Epithelial cell of prostate (primary cell): ENCODE results near the gene FCER2.

Experiments
- DNase-seq: peaks from one replicate; pipeline ENCODE4 v3.0.0-alpha.2; 2011; ENCODE audit warnings: low read depth, low spot score
- H3K27ac ChIP-seq: fragments of 450-650 bp; 2 replicates; pipeline ENCODE4 v1.5.1; 2017; ENCODE audit warnings: mild to moderate bottlenecking

FCER2 gene

GRCh38 chr19:7704280-7705060 lies 2.5 kb upstream of the FCER2 start:
- no peak overlapping the region for H3K27ac ChIP-seq
- DNase-seq: no peak

DNA sequence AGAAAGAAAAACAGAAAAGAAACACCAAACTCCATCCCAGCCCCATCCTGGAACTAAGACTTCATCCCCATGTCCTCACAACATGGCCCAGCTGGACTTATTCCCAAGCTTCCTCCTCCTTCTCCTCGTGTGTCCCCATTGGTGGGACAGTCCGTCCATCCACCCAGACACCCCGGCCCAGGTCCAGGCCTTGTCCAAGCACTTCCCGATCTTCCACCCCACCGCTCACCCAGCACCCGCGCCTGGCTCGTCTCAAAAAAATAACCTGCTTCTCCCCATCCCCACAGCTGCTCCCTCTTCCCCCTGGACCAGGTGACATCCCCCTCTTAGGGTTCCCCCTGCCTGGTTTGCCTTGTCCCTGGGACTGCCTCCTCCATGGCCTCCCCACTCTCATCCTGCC lies 1.4 kb upstream of the FCER2 start:
- H3K27ac ChIP-seq: no peak overlapping the region
- no peak for DNase-seq

DNA sequence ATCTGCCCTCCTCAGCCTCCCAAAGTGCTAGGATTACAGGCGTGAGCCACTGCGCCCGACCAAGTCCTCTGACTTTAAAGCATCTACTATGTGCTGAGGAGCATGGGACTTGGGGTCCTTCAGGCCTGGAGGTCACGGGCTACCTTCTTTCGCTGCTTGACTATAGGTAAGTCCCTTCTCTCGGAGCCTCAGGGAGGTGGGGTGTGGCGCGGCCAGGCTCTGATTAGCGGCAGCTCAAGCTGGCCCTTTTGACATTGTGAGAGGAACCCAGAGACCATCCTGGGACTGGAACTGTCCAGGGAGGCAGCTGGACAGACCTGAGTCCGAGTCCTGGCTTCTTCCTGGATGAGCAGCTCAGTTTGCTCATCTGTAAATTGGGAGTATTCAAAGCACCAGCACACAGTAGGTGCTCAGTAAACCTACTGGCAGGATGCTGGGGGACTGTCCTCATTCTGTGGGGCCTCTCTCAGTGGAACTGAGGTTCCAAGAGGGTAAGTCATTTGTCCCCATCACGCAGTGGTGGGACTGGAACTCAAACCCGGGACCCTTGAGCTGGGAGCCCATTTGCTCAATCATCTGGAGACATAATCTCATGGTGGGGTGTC lies 780 bp downstream of the FCER2 start:
- DNase-seq: no peak
- no peak overlapping the region for H3K27ac ChIP-seq

DNA sequence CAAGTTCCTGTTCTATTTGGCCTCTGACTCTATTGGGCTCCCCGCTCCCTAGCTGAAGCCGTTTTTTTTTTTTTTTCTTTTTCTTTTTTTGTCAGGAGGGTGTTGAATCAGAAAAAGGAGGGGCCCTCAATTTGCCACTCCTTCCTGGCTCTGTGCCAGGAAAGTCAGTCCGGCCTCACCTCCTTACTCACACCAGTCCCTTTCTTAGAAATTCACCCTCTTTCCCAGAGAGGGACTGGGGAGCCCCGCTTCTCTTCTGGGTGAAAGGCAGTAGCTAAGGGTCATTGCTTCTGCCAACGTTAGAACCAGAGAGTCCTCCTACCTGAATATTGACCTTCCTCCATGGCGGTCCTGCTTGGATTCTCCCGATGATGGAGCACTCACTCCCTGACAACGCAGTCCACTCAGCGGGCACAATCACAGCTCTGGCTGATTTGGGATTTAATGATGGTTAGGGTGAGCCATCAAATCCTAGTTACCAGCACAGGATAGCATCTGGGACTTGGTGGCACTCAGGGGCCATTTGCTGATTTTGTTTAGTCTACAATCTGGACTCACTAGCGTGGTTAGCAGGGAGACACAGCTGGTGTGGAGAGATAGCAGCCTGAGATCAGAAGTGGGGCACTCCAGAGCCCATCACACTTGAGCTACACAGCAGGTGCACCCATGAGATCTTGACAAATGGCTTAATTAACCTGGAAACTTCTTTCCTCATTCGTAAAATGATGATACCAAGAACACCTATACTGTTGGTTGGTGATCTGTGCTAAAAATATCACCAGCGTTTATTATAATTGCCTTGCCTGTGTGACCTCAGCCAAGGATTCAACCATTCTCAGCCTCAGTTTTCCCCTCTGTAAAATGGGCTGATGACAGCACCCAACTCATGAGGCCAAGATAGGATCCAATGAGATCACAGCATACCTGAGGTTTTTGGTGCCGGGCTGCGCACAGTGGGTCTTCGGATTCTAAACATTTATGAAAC lies 2.2 kb downstream of the FCER2 start:
- no peak for DNase-seq

GRCh38 chr19:7699003-7699402 lies 2.9 kb downstream of the FCER2 start:
- H3K27ac ChIP-seq: no peak overlapping the region
- no peak for DNase-seq

More for the DNA sequence above, 2.2 kb downstream of the FCER2 start:
- H3K27ac ChIP-seq: no peak overlapping the region

DNA sequence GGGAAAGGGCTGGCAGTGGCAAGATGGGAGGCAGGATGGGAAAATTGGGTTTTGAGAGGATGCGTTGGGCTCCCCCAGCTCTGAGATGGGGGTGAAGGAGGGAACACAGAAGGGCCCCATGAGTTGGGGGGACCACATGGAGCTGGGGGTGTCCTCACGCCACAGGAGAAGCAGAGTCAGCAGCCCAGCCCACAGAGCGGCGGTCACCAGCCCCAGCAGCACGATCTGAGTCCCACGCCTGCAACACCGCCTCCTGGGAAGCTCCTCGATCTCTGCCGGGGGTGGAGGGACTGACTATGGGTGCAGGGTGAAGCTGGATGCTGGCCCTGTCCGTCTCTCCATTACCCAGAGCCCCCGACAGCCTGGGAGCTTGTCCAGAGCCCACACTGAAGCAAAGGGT lies 3.3 kb downstream of the FCER2 start:
- H3K27ac ChIP-seq: no peak overlapping the region
- no peak for DNase-seq

- no peak for DNase-seq
- no peak overlapping the region for H3K27ac ChIP-seq
These were observed 4.1 kb downstream of the FCER2 start for GRCh38 chr19:7697721-7698287.

DNA sequence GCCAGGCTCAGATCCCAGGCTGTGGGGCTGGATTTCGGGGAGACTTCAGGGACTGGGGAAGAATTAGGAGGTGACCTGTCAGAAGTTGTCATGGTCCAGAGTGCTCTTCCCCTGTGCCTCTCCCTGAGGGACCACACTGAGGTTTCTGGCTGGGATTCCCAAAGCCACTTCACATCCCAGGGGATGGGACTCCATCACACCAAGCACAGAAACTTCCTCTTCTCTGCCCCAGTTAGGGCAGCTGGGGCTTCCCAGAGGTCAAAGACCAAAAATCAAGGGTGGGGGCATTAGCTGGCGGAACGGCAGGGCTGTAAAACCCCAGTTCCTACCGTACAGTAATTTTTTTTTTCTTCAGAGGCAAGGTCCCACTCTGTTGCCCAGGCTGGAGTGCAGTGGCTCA lies 7.4 kb downstream of the FCER2 start:
- DNase-seq: no peak

DNA sequence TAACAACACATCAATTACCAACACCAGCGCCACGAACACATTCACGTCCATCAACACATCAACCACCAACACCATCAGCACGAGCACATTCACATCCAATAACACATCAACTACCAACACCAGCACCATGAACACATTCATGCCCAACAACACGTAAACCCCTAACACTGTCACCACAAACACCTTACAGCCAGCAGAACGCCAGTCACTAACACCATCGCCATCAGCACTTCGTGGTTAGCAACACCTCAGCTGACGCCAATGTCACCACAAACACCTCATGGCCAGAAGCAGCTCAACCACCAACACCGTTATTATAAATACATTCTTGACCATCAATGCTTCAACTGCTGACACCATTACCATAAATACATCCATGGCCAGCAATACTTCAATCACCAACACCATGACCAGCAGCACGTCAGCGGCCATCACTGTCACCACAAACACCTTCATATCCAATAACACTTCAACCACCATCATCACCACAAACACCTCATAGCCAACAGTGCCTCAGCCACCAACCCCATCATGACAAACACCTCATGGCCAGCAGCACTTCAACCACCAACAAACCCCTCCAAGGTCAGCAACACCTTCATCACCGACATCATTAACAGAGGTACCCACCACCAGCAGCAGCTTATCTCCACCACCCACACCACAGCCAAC lies 9.4 kb downstream of the FCER2 start:
- DNase-seq: no peak
- no peak overlapping the region for H3K27ac ChIP-seq

More for the DNA sequence above, 7.4 kb downstream of the FCER2 start:
- H3K27ac ChIP-seq: no peak overlapping the region

DNA sequence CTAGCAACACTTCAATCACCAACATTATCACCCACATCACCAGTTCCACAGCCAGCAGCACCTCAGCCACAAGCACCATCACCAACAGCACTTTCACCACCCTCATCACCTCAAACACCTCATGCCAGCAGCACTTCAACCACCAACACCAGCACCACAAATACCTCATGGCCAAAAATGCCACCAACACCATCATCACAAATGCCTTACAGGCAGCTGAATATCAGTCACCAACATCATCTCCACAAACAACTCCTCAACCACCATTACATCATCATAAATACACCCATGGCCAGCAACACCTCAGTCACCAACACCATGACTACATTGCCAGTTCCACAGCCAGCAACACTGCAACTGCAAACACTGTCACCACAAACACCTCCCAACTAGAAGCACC lies 10.4 kb downstream of the FCER2 start:
- DNase-seq: no peak
- H3K27ac ChIP-seq: no peak overlapping the region

GRCh38 chr19:7690779-7691258 lies 11.1 kb downstream of the FCER2 start:
- H3K27ac ChIP-seq: no peak overlapping the region
- DNase-seq: no peak

GRCh38 chr19:7689165-7689564 lies 12.8 kb downstream of the FCER2 start:
- H3K27ac ChIP-seq: no peak overlapping the region
- DNase-seq: no peak

DNA sequence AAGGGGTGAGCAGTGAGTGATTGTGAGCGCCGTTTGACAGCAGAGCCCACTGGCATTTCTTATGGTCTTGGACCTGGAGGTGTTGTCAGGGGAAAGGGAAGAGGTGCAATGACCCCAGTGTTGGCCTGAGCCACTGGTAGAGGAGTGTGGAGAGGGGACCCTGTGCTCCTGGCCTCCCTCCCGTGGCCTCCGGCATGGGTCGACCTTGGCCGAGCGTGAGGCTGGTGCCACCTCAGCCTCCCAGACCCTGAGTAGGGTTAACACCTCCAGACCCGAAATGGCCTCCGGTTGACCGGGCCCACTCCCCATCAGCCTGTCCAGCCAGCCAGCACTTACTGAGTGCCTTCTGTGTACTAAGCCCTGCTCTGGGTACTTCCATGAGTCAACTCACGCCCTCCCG lies 14.8 kb downstream of the FCER2 start:
- H3K27ac ChIP-seq: no peak overlapping the region
- no peak for DNase-seq

- H3K27ac ChIP-seq: no peak overlapping the region
- no peak for DNase-seq
These were observed 16.1 kb downstream of the FCER2 start for GRCh38 chr19:7685546-7686445.

- DNase-seq: no peak
- H3K27ac ChIP-seq: no peak overlapping the region
These were observed 19.6 kb downstream of the FCER2 start for GRCh38 chr19:7682175-7682855.

DNA sequence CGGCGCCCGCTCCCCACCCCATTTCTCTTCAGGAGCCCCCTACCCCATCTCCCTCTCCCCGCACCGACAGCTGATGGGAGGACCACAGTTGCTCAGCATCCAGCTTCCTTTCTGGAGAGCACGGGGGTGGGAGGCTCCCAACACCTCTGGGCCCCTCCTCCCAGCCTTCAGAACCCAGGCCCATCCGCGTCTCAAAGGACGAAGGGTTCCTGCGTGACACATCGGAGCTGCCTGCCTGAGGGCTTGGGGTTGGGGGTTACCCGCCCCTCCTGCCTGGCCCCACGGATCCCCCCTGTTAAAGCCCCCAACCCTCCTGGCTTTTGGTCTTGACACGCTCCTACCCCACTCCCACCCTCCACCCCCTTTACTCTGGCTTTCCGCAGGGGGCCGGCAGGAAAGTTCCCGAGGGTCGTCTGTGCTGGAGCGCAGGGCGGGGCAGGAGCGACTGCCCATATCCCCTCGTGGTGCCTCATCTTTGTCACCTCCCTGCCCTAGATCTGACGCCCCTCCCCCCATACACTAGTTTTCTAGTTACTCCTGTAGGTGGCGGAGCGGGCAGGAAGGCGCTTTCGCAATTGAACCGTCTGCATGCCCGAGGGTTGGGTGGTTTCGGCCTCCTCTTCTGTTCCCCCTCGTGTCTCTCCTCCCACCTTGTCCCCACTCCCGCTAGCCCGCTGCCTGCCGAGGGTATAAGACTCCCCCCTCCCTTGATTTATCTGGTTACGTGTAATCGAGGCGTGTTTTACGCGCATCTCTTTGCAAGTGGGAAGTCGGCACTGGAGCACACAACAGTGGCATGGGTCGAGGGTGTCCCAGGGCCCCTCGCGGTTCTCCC lies 20.4 kb downstream of the FCER2 start:
- DNase-seq: peak; percentile 26

DNA sequence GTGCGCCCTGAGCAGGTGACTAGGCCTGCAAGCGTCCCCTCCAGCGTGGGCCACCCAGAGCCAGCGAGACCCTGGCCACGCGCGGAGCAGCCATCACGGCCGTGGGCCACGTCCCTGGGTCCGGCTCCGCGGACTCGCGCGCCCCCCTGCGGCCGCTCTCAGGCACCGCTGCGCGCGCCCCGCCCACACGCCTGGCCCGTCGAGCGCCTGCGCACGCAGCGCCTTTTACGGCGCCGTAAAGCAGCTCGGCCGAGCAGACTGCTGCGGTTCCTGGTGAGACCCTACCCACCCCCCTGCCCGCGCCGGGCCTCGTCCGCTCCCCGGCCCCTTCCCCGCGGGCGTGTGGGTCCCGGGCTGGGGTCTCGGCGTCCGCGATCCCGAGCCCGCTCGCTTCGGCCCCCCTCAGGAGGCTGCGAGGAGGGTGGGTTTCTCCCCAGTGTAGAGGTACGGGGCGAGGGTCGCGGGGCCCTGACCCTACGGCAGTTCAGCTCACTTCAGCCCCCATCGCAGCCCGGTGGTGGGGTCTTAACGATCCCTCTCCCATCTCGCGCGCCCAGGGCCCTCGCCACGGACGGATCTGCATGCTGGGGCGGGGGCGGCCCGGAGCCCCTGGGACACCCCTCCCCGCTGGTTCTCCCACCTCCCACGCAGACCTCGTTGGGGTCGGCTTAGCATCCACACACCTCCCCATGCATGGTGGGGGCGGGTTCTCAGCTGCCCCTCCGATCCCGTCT lies 21.2 kb downstream of the FCER2 start, which contains the start of gene TRAPPC5:
TSS of gene TRAPPC5 (plus strand) at position 228 of the 734 bp plus-strand sequence. CDS start 1,421 bp downstream, outside the sequence.
- DNase-seq: no peak
- peak within 1 kb of the TSS; percentile 44 for H3K27ac ChIP-seq

More for the DNA sequence above, 20.4 kb downstream of the FCER2 start:
- peak overlapping the region; percentile 44 for H3K27ac ChIP-seq
